Measurements from ENCODE around the gene TMEM235.

DNA sequence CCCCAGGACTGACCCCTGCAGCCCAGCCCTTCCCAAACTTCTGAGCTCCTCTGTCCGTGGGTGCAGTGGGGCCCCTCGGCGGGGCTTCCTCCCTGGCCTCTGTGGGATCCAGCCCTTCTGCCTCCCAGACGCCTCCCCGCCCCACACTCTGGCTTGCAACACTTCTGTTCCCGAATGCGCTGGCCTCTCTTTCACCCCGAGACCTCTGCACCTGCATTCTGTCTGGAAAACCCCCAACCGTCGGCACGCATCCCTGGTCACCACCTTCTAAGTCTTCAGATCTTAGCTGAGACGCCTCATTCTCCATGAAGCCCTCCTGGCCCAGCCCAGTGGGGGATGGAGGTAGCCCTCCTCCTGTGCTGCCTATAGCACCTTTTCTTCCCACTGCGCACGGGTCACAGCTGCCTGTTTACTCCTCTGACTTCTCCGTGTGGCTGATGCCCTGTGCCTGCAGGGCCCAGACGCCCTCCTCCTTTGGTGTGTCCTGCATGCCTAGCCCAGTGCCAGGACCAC lies 26.4 kb downstream of the TMEM235 start:
- TF ChIP-seq, protein P1, sequence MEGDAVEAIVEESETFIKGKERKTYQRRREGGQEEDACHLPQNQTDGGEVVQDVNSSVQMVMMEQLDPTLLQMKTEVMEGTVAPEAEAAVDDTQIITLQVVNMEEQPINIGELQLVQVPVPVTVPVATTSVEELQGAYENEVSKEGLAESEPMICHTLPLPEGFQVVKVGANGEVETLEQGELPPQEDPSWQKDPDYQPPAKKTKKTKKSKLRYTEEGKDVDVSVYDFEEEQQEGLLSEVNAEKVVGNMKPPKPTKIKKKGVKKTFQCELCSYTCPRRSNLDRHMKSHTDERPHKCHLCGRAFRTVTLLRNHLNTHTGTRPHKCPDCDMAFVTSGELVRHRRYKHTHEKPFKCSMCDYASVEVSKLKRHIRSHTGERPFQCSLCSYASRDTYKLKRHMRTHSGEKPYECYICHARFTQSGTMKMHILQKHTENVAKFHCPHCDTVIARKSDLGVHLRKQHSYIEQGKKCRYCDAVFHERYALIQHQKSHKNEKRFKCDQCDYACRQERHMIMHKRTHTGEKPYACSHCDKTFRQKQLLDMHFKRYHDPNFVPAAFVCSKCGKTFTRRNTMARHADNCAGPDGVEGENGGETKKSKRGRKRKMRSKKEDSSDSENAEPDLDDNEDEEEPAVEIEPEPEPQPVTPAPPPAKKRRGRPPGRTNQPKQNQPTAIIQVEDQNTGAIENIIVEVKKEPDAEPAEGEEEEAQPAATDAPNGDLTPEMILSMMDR (IDR thresholded peaks at IDR 0.05) = no peak
- TF ChIP-seq EZH2 (IDR thresholded peaks at IDR 0.05) = no peak

All from neural progenitor cell (in vitro differentiated cells).